ENCODE results near the gene EFEMP1. TPM values are rescaled to one million over a fixed set of nuclear protein-coding genes. Genes with fewer than 3 reads are reported as not detected.

Gene EFEMP1
- total RNA-seq, 4 donors from 2014 or later, result 113 to 253 (median 137) TPM

GRCh38 chr2:55902429-55902828, 21.2 kb downstream of the EFEMP1 start:
- no peak for TF ChIP-seq CTCF (IDR thresholded peaks at IDR 0.05)
- no peak for TF ChIP-seq EP300 (IDR thresholded peaks at IDR 0.05)
- no peaks in the 10 kb centered on the region for H3K4me1 ChIP-seq
- no peaks in the 10 kb centered on the region for H3K27me3 ChIP-seq
- WGBS, 2 donors, result 64 to 89% methylated on average over 3 of the region's 3 CpGs
- no peak overlapping the region for H3K27ac ChIP-seq
- peaks cover 0 to 16% (median 0%) of the 10 kb centered on the region in 4 donors for H3K9me3 ChIP-seq
- no peak for DNase-seq (ENCODE audit: low spot score in 2 of 2)
- H3K36me3 ChIP-seq, result no peaks in the 10 kb centered on the region
- no peak overlapping the region for H3K4me3 ChIP-seq

- no peak for TF ChIP-seq EP300 (IDR thresholded peaks at IDR 0.05)
- no peak for TF ChIP-seq POLR2A (IDR thresholded peaks at IDR 0.05)
- no peak for TF ChIP-seq CTCF (IDR thresholded peaks at IDR 0.05)
- DNase-seq (ENCODE audit: low spot score in 2 of 2), result no peak
- WGBS, 2 donors, result 54 to 81% methylated on average over 2 of the region's 2 CpGs
- H3K4me1 ChIP-seq, result no peaks in the 10 kb centered on the region
- no peak overlapping the region for H3K4me3 ChIP-seq
- peaks cover 0 to 16% (median 0%) of the 10 kb centered on the region in 4 donors for H3K9me3 ChIP-seq
- no peaks in the 10 kb centered on the region for H3K27me3 ChIP-seq
- H3K36me3 ChIP-seq, result no peaks in the 10 kb centered on the region
- no peak overlapping the region for H3K27ac ChIP-seq
Observed at GRCh38 chr2:55901941-55902340, 21.6 kb downstream of the EFEMP1 start.

DNA sequence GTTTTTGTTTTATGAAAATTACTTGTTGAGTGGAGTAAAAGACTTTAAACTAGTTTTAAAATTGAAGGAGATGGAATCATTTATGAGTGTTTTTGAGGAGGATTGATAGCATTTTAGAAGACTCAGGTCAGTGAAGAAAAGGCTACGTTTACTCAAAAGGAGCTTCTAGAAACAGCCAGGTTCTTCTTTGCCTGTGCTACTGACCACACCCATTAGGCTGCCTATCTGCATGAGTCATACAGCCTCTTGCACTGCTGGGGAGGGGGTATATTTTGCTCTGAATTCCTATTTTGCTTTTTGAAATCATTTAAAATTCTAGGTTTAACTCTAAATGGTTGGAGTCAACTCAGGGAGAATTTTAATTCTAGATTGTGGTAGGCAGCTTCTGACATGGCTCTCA, 22.3 kb downstream of the EFEMP1 start:
- H3K27ac ChIP-seq, result no peak overlapping the region
- no peaks in the 10 kb centered on the region for H3K36me3 ChIP-seq
- no peak overlapping the region for H3K4me3 ChIP-seq
- 38 to 41% methylated on average over 1 of the region's 1 CpG for WGBS, 2 donors
- H3K27me3 ChIP-seq, result no peaks in the 10 kb centered on the region
- no peaks in the 10 kb centered on the region for H3K4me1 ChIP-seq
- H3K9me3 ChIP-seq, result peaks cover 0 to 16% (median 0%) of the 10 kb centered on the region in 4 donors
- DNase-seq (ENCODE audit: low spot score in 2 of 2), result no peak
- TF ChIP-seq CTCF (IDR thresholded peaks at IDR 0.05) (no peak), EP300 (IDR thresholded peaks at IDR 0.05) (no peak), POLR2A (IDR thresholded peaks at IDR 0.05) (no peak)

DNA sequence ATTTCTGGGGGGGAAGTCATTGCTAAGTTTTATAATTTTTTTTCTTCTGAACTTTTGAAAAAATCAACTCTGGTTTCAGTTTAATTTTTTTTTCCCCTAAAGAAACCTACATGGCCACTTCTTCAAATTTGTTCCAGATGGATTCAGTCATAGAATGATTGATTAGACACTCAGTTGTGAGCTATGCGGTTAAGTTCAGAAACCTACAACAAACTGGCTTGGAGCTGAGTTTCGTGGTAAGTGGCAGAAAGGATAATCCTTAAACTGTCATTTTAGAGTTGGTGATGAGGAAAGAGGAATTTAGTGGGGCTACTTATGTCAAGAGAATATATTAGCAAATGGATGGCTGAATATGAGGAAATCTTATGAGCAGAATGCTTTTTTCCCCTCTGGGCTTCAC, 23.7 kb downstream of the EFEMP1 start:
- H3K36me3 ChIP-seq, result no peaks in the 10 kb centered on the region
- no peak for TF ChIP-seq CTCF (IDR thresholded peaks at IDR 0.05)
- TF ChIP-seq EP300 (IDR thresholded peaks at IDR 0.05), result no peak
- TF ChIP-seq POLR2A (IDR thresholded peaks at IDR 0.05), result no peak
- no peaks in the 10 kb centered on the region for H3K4me1 ChIP-seq

GRCh38 chr2:55898386-55899040, 25.1 kb downstream of the EFEMP1 start:
- H3K27me3 ChIP-seq, result no peaks in the 10 kb centered on the region
- H3K4me3 ChIP-seq, result no peak overlapping the region
- WGBS, 2 donors, result 89 to 91% methylated on average over 5 of the region's 5 CpGs
- no peaks in the 10 kb centered on the region for H3K36me3 ChIP-seq
- no peak overlapping the region for H3K27ac ChIP-seq
- H3K9me3 ChIP-seq, result peaks cover 0 to 4% (median 0%) of the 10 kb centered on the region in 4 donors
- H3K4me1 ChIP-seq, result no peaks in the 10 kb centered on the region
- no peak for DNase-seq (ENCODE audit: low spot score in 2 of 2)
- TF ChIP-seq EP300 (IDR thresholded peaks at IDR 0.05), result no peak
- no peak for TF ChIP-seq POLR2A (IDR thresholded peaks at IDR 0.05)
- TF ChIP-seq CTCF (IDR thresholded peaks at IDR 0.05), result no peak

More for the DNA sequence above, 23.7 kb downstream of the EFEMP1 start:
- H3K4me3 ChIP-seq, result no peak overlapping the region
- WGBS, 2 donors, result 86 to 90% methylated on average over 2 of the region's 2 CpGs
- no peak for DNase-seq (ENCODE audit: low spot score in 2 of 2)
- no peak overlapping the region for H3K27ac ChIP-seq
- H3K9me3 ChIP-seq, result peaks cover 0 to 16% (median 0%) of the 10 kb centered on the region in 4 donors
- no peaks in the 10 kb centered on the region for H3K27me3 ChIP-seq

All from tibial nerve (tissue), 4 donors.